Epithelial cell of proximal tubule (primary cell): ENCODE data around the gene FERMT1. TPM values are rescaled to one million over a fixed set of nuclear protein-coding genes. Genes with fewer than 3 reads are reported as not detected.

Experiments
- DNase-seq: peaks from one replicate; pipeline ENCODE4 v3.0.0-alpha.2; 2011; ENCODE audit warnings: low read depth
- H3K4me3 ChIP-seq: 2 replicates; pipeline ENCODE4 v1.5.1; 2011; ENCODE audit warnings: low read depth, mild to moderate bottlenecking, low read length
- total RNA-seq: library from RNA; depleted of rRNA; stranded (reverse); fragments of >200 nt; gene quantifications from 2 replicates; pipeline ENCODE4 v1.2.3, GENCODE V29; 2015
- TF ChIP-seq, protein P1 (sequence below): conservative IDR thresholded peaks from 2 replicates; pipeline ENCODE4 v1.5.1; 2012; ENCODE audit warnings: low read depth, mild to moderate bottlenecking, low read length

Gene FERMT1
- total RNA-seq, 1 donor from 2014 or later = 21.8 TPM

DNA sequence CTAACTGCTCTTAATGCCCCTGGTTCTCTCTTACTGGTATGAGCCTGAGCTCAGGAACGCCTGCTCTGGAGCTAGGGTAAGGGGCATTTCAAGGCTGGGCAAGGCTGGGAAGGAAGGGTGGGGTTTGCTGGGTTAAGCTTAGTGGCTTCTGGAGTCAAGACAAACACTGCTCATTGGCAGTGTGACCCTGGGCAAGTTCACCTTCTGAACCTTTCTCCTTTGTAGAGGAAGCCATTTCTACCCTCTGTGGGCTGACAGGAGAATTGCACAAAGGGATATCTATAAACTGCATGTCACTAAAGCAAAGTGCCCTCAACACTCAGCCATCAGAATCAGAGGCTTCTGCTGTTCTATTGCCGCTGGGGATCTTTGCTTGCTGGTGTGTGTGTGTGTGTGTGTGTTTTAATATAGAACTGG is 48.7 kb downstream of the FERMT1 start:
- DNase-seq = no peak
- TF ChIP-seq, protein P1, sequence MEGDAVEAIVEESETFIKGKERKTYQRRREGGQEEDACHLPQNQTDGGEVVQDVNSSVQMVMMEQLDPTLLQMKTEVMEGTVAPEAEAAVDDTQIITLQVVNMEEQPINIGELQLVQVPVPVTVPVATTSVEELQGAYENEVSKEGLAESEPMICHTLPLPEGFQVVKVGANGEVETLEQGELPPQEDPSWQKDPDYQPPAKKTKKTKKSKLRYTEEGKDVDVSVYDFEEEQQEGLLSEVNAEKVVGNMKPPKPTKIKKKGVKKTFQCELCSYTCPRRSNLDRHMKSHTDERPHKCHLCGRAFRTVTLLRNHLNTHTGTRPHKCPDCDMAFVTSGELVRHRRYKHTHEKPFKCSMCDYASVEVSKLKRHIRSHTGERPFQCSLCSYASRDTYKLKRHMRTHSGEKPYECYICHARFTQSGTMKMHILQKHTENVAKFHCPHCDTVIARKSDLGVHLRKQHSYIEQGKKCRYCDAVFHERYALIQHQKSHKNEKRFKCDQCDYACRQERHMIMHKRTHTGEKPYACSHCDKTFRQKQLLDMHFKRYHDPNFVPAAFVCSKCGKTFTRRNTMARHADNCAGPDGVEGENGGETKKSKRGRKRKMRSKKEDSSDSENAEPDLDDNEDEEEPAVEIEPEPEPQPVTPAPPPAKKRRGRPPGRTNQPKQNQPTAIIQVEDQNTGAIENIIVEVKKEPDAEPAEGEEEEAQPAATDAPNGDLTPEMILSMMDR = peak; percentile 61
- H3K4me3 ChIP-seq = no peak overlapping the region

DNA sequence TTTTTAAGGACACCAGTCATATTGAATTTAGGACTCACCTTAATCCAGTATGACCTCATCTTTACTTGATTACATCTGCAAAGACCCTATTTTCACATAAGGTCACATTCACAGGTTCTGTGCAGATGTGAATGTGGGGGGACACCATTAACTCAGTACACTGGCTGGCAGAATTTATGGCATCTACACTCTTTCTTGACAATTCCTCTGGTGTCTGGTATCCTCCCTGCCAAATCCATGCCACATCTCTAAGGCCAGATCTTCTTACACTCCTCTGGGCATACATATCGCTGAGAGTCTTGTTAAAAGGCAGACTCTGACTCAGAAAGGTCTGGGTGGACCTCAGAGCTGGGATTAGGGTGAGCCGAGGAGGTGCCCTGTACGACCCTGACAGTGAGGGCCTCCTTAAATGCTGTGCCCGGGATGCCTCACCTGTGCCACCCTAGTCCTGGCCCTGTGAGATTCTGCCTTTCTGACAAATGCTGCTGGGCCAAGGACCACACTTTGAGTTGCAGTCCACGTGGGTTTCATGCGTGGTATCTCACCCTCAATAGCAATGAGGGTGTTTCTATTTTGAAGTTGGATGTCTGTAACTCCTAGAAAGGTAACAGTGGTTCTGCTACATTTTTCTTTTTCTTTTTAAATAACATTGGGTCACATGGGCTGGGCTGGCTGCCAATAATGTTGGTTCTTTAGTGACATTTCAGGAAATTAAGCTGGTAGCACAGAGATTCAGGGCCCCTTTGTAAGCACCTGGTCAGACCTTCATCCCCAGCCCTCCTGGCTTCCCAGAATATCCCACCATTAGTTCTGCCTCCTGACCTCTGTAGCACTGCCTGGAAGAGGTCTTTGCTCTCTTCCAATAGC is 51.8 kb downstream of the FERMT1 start:
- no peak for DNase-seq
- TF ChIP-seq, protein P1 = no peak
- no peak overlapping the region for H3K4me3 ChIP-seq

DNA sequence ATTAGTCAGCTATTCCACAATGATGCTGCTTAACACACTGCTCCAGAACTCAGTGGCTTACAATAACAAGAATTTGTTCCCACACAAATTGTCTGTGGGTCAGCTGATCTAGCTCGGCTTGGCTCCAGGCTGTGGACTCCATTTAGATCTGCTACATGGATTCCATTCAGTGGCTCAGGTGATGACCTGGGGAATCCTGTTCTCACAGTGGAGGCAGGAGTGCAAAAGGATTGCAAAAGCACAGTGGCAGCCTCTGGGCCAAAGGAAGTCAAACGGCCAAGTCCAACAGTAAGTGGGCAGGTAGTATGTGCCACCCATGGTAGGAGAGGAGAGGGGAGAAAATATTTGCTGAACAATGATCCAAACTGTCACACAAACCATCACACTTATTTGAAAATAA is 53.2 kb downstream of the FERMT1 start:
- TF ChIP-seq, protein P1 = no peak
- no peak for DNase-seq

DNA sequence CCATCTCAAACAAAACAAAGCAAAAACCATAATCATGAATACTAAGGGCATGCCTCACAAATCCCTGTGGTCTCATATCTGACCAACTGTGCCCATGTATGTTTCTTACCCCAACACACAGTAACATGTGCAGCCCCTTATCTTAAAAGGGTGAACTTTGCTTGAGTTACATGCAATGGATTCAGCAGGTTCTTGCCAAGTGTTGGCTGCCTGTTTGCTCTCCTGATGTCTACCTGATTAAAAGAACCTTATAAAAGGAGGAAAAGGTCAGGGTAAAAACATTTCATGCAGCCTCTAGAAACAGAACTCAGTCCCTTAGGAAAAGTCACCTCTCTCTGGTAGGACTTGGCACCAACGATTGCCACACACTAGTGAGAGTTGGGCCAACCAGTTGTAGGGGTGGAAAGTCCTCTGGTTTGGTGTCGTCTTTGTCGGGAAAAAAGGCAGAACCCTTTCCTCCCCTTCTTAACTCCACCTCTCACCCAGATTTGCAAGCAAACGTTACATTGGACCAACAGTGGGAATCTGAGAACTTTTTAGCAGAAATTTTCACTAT is 55.0 kb downstream of the FERMT1 start:
- no peak overlapping the region for H3K4me3 ChIP-seq
- DNase-seq = no peak
- TF ChIP-seq, protein P1 = no peak

More for the DNA sequence above, 53.2 kb downstream of the FERMT1 start:
- no peak overlapping the region for H3K4me3 ChIP-seq

DNA sequence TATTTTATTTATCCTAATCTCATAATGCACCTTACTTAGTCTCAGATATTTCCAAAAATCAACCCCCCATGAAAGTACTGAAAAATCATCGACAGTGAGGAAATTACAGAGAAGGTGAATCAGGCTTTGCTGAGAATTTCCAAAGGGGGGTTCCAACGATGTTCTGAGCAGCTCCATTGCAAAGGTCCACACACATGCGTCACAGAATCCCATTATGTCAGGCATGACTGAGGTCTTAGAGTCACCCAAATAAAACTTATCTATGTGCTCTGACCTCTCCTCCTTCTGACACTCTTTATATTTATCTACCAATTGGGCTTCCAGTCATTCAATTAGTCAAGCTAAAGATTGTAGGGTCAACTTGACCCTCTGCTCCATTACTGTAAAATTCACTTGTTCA is 56.2 kb downstream of the FERMT1 start:
- H3K4me3 ChIP-seq = no peak overlapping the region
- DNase-seq = no peak
- TF ChIP-seq, protein P1 = no peak

DNA sequence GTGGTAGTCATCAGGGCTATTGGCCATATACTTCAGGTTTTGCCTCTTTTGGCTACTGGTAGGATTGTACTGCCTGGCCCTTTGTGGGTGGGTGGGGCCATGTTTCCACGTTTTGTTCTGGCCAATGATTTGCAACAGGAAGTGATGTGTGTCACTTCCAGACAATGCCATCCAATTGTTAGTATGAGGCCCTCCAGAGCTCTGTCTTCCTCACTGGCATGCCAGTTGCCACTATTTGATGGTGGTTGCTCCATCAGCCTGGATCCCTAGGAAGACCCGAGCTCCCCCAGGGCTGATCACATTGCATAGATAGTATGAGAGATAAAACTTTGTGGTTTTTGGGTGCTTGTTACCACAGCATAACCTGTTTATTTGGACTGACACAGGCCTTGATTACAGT is 61.3 kb downstream of the FERMT1 start:
- H3K4me3 ChIP-seq = no peak overlapping the region
- TF ChIP-seq, protein P1 = no peak
- DNase-seq = no peak
